Transverse colon (tissue), 4 donors: ENCODE data around the gene KIAA1217.

Experiments used
- CTCF ChIP-seq, 5 experiments: fragments of 200-600 bp in 3 of 5; fragments of 450-650 bp in 2 of 5; sonication (generic) in 3 of 5; IDR thresholded peaks; 1 replicate in 2 of 5; 2 replicates in 3 of 5; pipeline ENCODE4 v1.5.1; 2016 to 2017; ENCODE audit warnings: antibody characterized with exemption in 5 of 5, inconsistent platforms in 3 of 5, mild to moderate bottlenecking in 2 of 5, moderate library complexity in 1 of 5
- EP300 ChIP-seq: sonication (generic); formaldehyde crosslinking; IDR thresholded peaks from one replicate; pipeline ENCODE4 v1.6.1; 2017; ENCODE audit warnings: antibody characterized with exemption, low read depth
- POLR2A ChIP-seq: fragments of 450-650 bp; IDR thresholded peaks from one replicate; pipeline ENCODE4 v1.6.1; 2016; ENCODE audit warnings: antibody characterized with exemption, mild to moderate bottlenecking, moderate library complexity
- POLR2AphosphoS5 ChIP-seq, 3 donors: sonication (generic); formaldehyde crosslinking; IDR thresholded peaks; one replicate each; pipeline ENCODE4 v1.6.1; 2016; ENCODE audit warnings: antibody characterized with exemption in 3 of 3

- no peak for TF ChIP-seq CTCF (IDR thresholded peaks at IDR 0.05)
- no peak for TF ChIP-seq POLR2A
- no peak for TF ChIP-seq POLR2AphosphoS5 (IDR thresholded peaks at IDR 0.05)
- no peak for TF ChIP-seq EP300
Observed at GRCh38 chr10:24288581-24288980, 79.6 kb downstream of the KIAA1217 start.
